Fibroblast of the aortic adventitia (primary cell): Measurements from ENCODE around the gene BLID. TPM values are rescaled to one million over a fixed set of nuclear protein-coding genes. Genes with fewer than 3 reads are reported as not detected.

ENCODE experiments used
- DNase-seq: peaks from one replicate; pipeline ENCODE4 v3.0.0-alpha.2; 2010; ENCODE audit warnings: low read depth
- H3K4me3 ChIP-seq: 2 replicates; pipeline ENCODE4 v1.5.1; 2011; ENCODE audit warnings: low read depth, mild to moderate bottlenecking, control low read depth, low read length, moderate library complexity
- total RNA-seq: library from RNA; depleted of rRNA; stranded (reverse); fragments of >200 nt; gene quantifications from 2 replicates; pipeline ENCODE4 v1.2.3, GENCODE V29; 2012; ENCODE audit warnings: low replicate concordance
- TF ChIP-seq, protein P1 (sequence below): IDR thresholded peaks from 2 replicates; pipeline ENCODE4 v1.5.1; 2011; ENCODE audit warnings: mild to moderate bottlenecking, low read length, control low read depth, inconsistent platforms; ENCODE audit not compliant: insufficient read depth

Gene BLID, protein sequence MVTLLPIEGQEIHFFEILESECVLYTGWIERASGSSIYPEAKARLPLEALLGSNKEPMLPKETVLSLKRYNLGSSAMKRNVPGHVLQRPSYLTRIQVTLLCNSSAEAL
- 2.1 and 30.6 TPM in 2 replicates for total RNA-seq

GRCh38 chr11:122115524-122116379 lies at the start of gene BLID:
BLID (minus strand) TSS chr11:122116215; CDS start chr11:122115922, 293 bp downstream.
- H3K4me3 ChIP-seq = no peak within 1 kb of the TSS
- TF ChIP-seq, protein P1, sequence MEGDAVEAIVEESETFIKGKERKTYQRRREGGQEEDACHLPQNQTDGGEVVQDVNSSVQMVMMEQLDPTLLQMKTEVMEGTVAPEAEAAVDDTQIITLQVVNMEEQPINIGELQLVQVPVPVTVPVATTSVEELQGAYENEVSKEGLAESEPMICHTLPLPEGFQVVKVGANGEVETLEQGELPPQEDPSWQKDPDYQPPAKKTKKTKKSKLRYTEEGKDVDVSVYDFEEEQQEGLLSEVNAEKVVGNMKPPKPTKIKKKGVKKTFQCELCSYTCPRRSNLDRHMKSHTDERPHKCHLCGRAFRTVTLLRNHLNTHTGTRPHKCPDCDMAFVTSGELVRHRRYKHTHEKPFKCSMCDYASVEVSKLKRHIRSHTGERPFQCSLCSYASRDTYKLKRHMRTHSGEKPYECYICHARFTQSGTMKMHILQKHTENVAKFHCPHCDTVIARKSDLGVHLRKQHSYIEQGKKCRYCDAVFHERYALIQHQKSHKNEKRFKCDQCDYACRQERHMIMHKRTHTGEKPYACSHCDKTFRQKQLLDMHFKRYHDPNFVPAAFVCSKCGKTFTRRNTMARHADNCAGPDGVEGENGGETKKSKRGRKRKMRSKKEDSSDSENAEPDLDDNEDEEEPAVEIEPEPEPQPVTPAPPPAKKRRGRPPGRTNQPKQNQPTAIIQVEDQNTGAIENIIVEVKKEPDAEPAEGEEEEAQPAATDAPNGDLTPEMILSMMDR = peak; percentile 63
- peak; percentile 63 for DNase-seq

DNA sequence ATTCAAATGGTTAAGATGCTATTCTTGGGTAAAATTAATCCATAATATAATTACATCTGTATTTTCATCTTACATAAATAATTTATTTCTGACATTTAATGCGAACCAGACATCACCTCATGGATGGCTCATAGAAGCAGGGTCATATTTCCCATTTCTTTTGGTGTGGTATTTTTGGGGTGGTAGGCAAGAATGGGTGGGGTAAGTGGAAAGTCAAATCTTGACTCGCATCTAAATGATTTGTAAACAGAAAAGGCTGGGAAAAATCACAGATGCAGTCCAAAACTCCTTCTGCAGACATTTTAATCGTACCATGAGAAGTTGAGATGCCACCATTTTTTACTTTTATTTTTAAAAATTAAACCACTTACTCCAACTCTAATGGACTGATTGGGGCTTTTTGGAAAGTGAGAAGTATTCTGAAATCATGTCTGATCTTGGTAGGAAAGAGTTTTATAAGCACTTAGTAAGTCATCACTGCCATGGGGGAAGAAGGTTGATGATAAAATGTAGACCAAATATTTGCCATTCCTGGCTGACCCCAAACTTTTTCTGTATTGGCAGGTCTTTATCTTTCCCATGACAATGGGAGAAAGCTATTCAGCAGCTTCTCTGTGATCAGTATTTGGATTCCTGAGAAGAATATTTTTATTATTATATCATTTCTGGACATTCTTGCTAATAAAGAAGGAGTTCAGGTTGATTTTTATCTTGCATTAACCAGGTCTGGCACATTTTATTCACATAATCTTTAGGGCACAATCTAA lies 47.2 kb upstream of the BLID start:
- peak; percentile 84 for DNase-seq
- TF ChIP-seq, protein P1 = no peak
- no peak overlapping the region for H3K4me3 ChIP-seq

DNA sequence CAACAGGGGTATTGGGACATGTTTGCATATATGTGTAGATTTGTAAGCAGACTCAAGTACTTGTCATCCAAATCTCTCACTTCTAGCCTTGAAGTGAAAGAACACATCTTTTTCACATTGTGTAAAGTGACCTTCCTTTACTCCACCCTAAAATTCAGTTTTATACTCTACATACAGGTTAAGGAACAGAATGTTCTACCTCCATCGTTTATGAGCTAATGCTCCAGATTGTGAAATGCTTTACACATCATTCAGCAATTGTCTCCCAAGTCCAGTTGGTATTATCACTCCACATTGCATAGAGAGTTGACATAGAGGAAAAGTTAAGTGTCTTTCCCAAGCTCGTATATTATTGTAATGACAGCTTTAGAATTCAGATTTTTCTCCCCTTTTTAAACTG lies 46.1 kb upstream of the BLID start:
- no peak for DNase-seq
- no peak overlapping the region for H3K4me3 ChIP-seq
- TF ChIP-seq, protein P1 = no peak

- TF ChIP-seq, protein P1 = no peak
Observed at GRCh38 chr11:122160841-122161590, 45.0 kb upstream of the BLID start.

DNA sequence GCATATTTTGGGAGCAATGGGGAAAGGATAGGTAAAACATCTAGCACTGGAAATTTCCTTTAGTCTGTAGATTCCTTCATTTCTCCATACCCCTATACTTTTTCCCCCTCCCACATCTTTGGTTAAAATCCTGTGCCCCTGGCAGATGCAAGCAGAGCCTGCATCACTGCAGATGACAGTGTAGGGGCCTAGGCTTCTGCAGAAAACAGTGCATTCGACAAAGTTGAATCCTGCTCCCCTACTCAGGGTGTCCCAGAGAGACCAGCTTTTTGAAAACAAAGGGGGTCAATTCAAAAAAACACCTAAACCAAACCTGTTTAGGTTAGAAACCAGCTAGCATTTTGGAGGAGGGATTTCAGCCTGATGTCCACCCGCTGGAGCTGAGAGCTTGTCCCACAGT lies 43.8 kb upstream of the BLID start:
- H3K4me3 ChIP-seq = peak overlapping the region; percentile 53
- TF ChIP-seq, protein P1 = no peak
- no peak for DNase-seq

More at GRCh38 chr11:122160841-122161590, 45.0 kb upstream of the BLID start:
- no peak for DNase-seq
- H3K4me3 ChIP-seq = no peak overlapping the region

DNA sequence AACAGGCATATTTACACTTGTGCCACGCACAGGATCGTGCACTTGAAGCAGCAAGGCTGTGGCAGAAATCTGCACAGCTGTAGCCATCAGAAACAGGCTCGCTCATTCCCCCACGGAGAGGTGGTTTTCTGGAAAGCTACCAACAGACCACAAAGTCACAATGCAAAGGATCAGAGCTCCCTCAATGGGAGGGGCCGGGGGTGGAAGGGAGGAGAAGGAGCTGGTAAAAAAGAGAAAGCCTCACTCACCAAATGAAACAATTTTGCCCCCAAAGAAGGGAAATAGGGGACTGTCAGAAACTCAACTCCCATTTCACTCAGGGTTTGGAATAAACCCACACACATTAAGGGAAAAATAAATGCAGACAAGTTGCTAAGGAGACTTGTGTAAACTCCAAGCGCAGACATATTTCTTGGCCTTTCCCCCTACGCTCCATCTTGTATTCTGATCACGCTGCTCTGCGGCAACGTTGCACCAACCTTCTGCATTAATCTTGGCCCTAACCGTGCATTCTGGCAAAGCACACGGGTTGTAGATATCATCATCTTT lies 43.2 kb upstream of the BLID start:
- peak overlapping the region; percentile 53 for H3K4me3 ChIP-seq
- TF ChIP-seq, protein P1 = no peak
- DNase-seq = peak; percentile 76
